ENCODE measurements around the gene MYO9B.

MYO9B gene

GRCh38 chr19:17213334-17213733 is 137.8 kb downstream of the MYO9B start:
- TF ChIP-seq, protein P1, sequence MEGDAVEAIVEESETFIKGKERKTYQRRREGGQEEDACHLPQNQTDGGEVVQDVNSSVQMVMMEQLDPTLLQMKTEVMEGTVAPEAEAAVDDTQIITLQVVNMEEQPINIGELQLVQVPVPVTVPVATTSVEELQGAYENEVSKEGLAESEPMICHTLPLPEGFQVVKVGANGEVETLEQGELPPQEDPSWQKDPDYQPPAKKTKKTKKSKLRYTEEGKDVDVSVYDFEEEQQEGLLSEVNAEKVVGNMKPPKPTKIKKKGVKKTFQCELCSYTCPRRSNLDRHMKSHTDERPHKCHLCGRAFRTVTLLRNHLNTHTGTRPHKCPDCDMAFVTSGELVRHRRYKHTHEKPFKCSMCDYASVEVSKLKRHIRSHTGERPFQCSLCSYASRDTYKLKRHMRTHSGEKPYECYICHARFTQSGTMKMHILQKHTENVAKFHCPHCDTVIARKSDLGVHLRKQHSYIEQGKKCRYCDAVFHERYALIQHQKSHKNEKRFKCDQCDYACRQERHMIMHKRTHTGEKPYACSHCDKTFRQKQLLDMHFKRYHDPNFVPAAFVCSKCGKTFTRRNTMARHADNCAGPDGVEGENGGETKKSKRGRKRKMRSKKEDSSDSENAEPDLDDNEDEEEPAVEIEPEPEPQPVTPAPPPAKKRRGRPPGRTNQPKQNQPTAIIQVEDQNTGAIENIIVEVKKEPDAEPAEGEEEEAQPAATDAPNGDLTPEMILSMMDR (IDR thresholded peaks at IDR 0.05; ENCODE audit: low read length, missing control alignments), result no peak
- no peak for DNase-seq (ENCODE audit: low read depth)
- H3K4me3 ChIP-seq (replicated peaks; ENCODE audit: low read depth, low read length), result no peak overlapping the region

GRCh38 chr19:17214508-17215126 is 139.0 kb downstream of the MYO9B start:
- peak overlapping the region; percentile 72 for H3K4me3 ChIP-seq (replicated peaks; ENCODE audit: low read depth, low read length)
- no peak for DNase-seq (ENCODE audit: low read depth)
- TF ChIP-seq, protein P1 (IDR thresholded peaks at IDR 0.05; ENCODE audit: low read length, missing control alignments), result no peak

DNA sequence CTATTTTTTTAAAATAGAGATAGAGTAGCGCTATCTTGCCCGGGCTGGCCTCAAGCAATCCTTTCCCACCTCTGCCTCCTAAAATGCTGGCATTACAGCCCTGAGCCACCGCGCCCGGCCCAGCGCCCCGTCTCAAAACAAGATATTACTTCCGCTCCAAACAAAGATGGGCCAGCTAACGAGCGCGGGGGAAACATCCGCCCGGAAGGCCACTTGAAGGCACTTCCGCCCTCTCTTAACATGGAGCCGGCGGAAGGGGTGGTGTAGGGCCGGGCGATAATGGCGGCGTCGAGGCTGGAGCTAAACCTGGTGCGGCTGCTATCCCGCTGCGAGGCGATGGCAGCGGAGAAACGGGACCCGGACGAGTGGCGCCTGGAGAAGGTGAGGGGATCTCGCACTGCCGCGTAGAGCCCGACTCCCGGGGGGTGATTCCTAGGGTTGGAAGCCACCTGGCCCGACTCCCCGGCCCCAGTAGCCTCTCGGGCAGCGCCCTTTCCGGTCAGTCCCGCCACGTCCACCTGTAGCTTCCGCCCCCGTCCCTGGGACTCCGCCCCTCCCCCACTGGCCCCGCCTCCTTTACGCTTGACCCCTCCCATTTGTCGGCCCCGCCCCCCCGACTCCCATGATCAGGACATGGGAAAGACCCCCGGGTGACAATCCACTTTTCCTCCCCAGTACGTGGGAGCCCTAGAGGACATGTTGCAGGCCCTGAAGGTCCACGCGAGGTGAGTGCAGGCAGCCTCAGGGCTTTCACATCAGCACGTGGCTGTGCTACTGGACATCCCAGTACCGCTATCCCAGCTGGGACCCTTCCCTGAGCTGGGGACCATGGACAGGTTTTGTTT is 139.8 kb downstream of the MYO9B start, which contains the start of gene USE1:
Gene USE1 (plus strand): TSS at position 231 of the 845 bp plus-strand sequence. CDS start 49 bp downstream, at position 280.
- peak; percentile 91 for DNase-seq (ENCODE audit: low read depth)
- TF ChIP-seq, protein P1 (IDR thresholded peaks at IDR 0.05; ENCODE audit: low read length, missing control alignments), result no peak
- peak within 1 kb of the TSS; percentile 72 for H3K4me3 ChIP-seq (replicated peaks; ENCODE audit: low read depth, low read length)

GRCh38 chr19:17216058-17216670 is 140.6 kb downstream of the MYO9B start:
- no peak for DNase-seq (ENCODE audit: low read depth)
- TF ChIP-seq, protein P1 (IDR thresholded peaks at IDR 0.05; ENCODE audit: low read length, missing control alignments), result no peak
- peak overlapping the region; percentile 72 for H3K4me3 ChIP-seq (replicated peaks; ENCODE audit: low read depth, low read length)

- DNase-seq (ENCODE audit: low read depth), result no peak
- TF ChIP-seq, protein P1 (IDR thresholded peaks at IDR 0.05; ENCODE audit: low read length, missing control alignments), result no peak
- H3K4me3 ChIP-seq (replicated peaks; ENCODE audit: low read depth, low read length), result no peak overlapping the region
Observed at GRCh38 chr19:17219286-17219685, 143.7 kb downstream of the MYO9B start.

GRCh38 chr19:17220207-17220758 is 144.7 kb downstream of the MYO9B start:
- peak; percentile 83 for DNase-seq (ENCODE audit: low read depth)
- TF ChIP-seq, protein P1 (IDR thresholded peaks at IDR 0.05; ENCODE audit: low read length, missing control alignments), result no peak

More at GRCh38 chr19:17220207-17220758, 144.7 kb downstream of the MYO9B start:
- H3K4me3 ChIP-seq (replicated peaks; ENCODE audit: low read depth, low read length), result no peak overlapping the region

All from fibroblast of pulmonary artery (primary cell).